NK-92 (cell line): ENCODE results near the gene TNPO2.
"Not testable (repeated sequence)": the region's sequence is repeated elsewhere in the genome, so short reads cannot be mapped to it uniquely, and the experiment has no call there.

Experiments used
- DNase-seq: peaks from one replicate; lab custom pipeline; 2025; ENCODE audit not compliant: unreplicated experiment; lab: John Stamatoyannopoulos, UW

TNPO2 gene

DNA sequence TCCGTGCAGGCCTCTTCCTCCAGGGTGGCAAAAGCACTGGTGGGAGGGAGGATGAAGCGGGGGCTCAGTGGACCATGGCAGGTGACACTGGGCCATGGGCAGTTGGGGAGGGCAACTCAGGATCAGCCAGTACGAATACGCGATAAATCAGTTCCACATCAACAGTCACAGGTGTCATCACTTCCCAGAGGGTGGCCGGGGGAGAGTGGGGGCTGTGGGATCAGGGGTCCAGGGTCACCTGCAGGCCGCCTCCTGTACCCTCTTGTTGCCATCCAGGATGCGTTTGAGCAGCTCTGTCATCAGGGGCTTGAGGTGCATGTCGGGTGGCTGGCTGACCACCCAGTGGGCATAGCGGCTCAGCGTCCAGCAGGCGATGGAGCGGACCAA, 17.4 kb downstream of the TNPO2 start:
- DNase-seq = no peak

DNA sequence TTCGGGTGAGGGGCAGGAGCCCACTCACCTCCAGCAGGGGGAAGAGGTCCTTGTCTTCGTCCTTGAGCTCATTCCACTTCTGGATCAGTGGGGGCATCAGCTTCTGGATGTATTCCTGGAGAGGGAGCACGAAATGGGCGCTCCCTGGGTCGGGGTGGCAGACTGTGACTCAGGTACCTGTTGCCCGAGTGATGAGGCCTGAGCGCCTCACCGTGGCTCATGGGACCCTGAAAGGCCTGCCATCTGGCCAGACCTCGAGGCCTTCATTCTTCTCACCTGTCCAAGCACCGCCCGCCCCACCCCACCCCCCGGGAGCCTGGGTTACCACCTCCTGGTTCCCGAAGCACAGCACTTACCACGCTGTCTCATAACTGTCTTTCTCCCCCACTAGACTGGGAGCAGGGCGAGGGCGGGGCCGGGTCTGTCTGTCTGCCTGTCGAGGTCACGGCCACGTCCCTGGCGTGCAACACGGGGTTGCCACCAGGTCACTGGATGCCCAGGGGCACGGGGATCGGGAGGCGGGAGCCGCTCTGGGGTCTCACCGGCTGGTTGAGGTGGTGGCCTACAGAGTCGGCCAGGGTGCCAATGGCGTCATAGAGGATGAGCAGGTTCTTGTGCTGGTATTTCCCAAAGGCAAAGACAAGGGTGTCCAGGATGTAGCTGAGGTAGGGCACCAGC, 17.9 kb downstream of the TNPO2 start:
- no peak for DNase-seq

DNA sequence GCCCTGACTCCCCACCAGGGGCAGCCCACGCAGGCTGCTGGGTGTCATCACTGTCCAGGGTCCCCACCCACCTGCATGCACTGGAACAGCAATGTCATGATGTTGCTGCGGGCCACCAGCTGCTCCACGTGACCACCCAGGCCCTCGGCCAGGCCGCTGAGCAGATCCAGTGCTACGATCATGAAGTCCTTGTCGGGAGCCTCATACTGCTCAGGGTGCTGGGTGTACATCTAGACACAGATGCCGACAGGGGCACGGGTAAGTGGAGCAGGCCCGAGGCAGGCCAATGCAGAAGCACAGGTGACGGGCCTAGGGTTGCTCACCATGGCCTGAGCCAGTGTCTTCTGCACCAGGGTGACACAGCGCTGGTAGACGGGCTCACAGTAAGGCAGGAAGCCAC, 18.6 kb downstream of the TNPO2 start:
- DNase-seq = no peak

DNA sequence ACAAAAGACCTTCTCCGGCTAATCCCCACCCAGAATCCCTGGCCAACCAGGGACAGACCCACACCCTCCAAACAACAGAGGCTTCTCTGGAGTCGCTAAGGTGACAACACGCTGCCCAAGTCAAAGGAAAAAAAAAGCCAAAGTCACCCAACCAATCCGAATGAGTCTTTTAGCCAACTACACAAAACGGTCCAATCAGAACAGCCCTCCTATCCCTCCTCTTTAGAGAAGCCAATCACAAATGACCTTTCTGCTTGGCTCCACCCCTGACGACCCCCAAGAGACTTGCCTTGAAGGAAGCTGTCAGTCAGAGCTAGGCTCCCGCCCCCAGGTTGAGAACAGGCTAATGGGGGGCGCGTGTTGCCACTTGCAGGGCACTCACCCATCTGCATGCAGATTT, 20.7 kb downstream of the TNPO2 start:
- DNase-seq = no peak

DNA sequence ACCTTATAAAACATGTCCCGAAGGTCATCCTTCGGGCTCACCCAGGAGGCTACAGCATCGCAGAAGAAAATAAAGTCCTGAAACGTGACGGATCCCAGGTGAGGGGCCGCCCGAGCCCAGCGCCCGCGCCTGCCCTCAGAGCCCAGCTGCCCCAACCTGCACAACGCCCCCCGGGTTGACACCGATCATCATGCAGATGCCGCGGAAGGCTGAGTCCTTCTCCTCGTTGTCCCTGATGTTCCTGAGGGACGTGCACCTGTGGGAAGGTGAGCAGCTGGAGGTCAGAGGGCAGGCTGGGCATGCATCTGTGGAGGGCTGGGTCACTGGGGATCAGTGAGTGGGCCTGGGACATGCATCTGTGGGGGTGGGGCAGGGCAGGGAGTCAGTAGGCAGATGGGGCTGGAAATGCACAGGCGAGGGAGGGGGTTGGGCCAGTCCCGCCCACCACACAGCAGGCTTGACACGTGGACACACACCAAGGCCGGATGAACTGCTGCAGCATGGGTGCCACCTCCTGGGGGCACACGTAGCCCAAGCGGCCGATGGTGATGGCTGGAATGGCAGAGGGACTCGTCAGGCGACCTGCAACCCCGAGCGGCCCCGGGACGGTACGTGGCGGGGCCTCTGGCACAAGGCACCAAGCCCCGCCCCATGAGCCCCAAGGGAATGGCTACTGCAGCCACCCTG, 22.0 kb downstream of the TNPO2 start:
- DNase-seq = no peak

DNA sequence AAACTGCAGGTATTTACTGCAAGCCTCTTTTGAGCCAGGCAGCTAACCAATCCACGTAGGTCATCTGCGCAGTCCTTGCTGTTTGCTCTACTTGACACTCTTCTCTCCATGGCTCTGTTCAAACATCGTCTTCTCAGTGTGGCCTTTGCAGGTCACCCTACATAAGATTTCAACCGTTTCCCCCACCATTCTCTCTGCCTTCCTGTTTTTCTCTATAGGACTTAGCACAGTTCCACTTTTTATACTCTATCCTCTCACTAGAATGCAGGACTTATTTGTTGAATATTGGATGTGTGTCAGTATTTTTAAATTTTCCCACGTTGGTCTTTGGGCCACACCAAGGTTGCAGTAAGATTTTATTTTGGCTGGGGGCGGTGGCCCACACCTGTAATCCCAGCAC, 25.6 kb downstream of the TNPO2 start:
- no peak for DNase-seq

DNA sequence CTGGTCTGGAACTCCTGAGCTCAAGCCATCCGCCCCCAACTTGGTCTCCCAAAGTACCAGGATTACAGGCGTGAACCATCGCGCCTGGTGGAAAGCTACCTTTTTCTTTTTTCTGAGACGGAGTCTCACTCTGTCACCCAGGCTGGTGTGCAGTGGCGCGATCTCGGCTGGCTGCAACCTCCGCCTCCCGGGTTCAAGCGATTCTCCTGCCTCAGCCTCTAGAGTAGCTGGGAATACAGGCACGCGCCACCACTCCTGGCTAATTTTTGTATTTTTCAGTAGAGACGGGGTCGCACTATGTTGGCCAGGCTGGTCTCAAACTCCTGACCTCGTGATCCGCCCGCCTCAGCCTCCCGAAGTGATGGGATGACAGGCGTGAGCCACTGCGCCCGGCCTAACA, 26.3 kb downstream of the TNPO2 start:
- not testable (repeated sequence) for DNase-seq

DNA sequence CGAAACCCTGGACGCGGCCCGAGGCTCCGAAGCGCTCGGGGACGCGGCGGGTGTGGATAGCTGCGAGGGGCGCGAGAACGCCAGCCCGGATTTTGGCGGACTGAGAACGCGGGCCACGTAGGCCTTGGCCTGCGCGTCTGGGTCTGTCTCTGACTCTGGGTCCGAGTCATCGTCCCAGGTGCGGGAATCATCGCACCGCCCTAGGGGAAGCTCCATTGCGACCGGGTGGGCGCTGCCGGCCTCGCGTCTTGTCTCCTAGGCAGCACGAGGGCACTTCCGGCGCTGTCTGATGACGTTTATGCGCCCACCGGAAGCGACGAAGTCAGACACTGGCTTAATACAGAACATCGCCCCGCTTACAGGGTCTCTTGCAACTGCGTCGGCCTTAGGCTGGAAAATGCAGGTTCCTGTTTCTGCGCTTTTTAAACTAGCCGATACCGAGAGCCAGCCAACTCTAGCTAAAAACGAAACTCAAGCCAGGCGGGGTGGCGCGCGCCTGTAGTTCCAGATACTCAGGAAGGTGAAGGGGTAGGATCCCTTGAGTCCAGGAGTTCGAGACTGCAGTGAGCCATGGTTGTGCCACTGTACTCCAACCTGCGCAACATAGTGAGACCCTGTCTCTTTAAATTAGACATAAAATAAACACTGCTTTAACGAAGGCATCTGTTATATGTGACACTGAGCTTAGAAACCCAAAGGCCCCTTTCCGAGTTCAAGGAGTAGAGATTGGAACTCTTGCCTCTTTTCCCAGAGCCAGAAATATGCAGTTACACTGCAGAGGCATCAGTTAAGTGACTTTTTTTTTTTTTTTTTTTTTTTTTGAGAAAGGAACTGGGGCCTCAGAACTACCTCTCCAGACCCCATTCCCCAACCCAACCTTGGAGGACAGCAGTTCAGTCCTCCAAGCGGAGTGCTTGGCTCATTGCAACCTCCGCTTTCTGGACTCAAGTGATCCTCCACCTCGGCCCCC, 27.1 kb downstream of the TNPO2 start, which contains the start of gene FBXW9:
FBXW9 (minus strand) TSS at position 266 of the 970 bp plus-strand sequence; CDS start at position 216, 50 bp downstream.
- DNase-seq = peak; percentile 72

DNA sequence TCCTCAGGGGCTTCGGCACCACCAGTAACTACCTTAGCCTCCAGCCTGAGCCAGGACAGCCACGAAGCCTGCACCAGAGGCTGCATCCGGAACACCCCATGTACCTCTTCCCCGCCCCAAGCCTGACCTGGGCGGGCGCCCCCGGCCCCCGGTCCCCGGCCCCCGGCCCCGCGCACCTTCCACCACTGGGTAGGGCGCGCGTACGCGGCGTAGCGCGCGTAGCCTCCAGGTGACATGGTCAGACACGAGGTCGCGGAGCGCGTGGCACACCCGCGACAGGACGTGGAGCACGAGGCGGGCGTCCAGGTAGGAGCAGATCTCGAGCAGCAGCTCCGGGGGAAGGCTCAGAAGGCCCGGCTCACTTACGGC, 27.8 kb downstream of the TNPO2 start:
- no peak for DNase-seq

DNA sequence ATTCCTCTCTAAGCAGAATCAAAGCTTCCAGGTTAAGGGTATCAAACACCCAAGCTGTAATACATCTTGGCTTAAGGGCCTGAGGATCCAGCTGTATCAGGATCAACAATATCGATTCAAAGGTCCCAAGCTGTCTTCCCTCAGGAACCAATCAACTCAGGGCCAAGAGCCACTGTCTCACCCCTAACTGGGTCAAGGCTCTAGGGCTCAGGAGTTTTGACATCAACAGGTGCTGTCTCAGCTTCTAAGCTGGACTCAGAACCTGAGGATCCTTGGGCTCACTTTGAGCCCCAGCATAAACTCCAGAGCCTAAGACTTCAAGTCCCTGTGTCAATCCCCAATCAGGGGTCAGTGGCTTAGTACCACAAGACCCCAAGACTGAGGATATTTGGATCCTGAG, 28.2 kb downstream of the TNPO2 start:
- no peak for DNase-seq

DNA sequence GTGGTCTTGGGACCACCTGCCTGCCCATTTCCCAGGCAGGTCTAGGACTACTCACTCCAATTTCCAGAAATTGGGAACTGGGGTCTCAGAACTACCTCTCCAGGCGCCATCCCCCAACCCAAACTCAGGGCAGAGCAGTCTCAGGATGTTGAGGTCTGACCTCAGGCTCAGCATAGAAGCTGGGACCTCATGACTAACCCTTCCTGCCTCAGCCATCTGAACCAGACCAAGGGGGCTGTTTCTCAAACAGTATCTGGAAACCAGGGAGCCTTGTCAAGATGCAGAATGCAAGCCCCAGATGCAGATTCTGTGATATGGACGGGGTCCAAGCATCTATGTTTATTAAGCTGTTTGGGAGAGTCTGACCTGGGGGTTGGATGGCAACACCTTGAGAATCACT, 28.6 kb downstream of the TNPO2 start:
- DNase-seq = no peak

DNA sequence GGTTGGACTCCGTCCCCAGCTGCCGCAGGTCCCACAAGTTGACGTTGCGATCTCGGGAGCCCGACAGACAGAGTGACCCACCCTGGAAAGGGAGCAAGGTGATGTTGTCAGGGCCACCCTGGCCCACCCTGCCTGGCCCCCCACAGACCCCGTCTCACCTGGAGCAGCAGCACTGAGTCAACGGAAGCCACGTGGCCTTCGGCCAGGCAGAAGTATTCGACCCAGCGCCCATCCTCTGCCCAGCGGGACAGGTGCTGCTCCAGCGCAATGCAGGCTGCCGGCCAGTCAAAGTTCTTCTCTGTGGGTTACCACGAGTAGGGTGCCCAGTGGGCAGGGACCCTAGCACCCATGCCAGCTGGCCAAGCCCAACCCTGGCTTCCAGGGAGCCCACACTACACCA, 29.1 kb downstream of the TNPO2 start:
- DNase-seq = no peak

DNA sequence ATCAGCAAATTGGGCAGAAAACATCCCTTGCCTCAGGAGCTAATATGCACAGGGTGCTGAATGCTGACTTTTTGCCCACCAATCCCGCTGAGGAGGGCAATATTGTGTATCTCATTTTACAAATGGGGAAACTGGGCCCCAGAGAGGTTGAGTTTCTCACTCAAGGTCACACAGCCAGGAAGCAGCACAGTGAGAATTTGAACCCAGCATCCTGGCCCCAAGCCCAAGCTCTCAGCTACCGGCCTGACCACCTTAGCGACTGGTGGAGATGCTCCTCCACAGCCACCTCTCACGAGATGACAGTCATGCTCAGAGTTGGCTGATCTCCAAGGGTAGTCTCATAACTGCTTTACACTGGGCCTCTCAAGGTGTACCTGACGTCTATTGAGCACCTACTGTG, 30.8 kb downstream of the TNPO2 start:
- no peak for DNase-seq

DNA sequence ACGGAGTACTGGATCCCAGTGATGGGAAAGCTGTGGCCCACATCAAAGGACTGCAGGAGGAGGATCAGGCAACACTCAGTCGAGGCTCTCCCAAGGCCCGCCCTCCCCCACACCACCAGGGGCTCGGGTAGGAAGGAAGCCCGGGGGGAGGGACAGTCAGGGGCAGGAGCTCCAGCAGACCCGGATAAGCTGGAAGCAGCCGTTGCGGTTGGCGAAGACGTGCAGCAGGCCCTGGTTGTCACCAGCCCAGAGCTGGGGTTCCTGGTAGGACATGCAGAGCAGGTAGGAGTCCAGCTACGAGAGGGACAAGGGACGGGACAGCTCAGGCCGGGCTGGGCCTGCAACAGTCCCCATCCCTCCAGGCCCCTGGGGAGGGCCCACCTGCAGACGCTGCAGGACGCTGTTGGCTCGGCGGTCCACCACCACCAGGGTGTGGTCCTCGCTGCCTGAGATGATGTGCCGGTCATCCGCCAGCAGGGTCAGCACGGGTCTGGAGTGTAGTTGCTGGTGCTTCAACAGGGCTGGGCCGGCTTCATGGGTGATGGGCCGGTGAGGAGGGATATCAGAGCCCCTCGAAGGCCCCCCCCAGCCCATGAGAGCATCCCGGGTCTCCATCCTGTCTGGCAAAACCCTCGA, 34.0 kb downstream of the TNPO2 start:
- DNase-seq = no peak

DNA sequence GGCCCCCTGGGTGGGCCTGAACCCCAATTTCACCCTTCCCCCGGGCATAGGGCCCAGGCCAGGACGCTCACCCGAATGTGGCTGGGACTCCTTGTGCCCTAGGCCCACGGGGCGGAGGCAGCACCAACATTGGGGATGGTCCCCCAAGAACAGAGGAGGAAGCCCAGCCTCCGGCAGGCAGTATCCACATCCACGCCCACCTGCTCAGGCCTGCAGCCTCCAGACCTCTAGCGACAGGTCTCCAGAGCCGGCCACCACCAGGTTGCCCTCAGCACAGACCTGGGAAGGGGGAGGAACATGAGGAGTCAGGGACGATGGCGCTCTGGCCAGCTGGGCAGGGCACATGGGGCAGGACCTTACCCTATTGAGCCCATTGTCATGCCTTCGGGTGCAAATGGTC, 34.7 kb downstream of the TNPO2 start:
- no peak for DNase-seq

DNA sequence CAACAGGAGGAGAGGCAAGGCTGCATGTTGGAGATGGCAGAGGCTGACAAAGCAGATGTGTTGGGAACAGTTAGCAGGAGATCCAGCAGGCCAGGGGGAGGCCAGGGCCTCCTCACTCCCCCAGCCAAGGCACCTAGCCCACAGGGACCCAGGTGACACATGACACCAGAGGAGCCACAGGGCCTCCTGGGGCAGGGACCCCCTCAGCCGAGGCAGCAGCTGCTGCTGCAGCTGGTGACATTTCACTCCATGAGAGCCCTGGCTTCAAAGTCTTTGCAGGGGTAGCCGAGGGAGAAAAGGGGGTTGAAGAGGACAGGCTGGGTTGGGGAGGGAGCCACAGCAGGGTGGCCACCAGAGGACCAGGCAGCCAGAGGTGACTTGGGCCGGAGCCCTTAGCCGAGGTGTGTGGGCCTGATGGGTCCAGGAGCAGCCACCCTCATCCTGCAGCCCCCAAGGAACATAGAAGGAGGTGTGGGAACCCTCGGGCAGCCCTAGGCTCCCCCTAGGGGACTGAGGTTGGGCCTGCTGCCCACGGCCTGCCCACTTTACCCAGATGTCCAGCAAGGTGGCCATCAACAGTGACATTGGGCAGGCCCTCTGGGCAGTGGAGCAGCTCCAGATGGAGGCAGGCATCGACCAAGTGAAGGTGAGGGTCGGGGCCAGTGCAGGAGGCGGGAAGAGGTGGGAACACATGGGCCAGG, 36.1 kb downstream of the TNPO2 start, which contains the start of gene GNG14:
GNG14 (plus strand) TSS at position 503 of the 701 bp plus-strand sequence; CDS start at position 554, 51 bp downstream.
- DNase-seq = no peak

DNA sequence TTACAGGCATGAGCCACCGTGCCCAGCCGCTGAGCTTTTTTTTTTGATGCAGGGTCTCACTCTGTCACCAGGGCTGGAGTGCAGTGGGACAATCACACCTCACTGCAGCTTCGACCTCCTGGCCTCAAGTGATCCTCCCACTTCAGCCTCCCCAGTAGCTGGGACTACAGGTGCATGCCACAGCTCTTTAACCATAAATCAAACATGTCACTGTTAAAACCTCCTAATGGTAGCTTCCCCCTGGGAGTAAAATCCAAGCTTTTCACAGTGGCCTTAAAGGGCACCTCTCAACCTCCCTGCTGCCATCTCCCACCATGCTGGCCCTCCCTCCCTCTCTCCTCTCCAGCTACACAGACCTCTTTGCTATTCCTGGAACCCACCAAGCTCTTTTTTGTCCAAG, 37.9 kb downstream of the TNPO2 start:
- DNase-seq = no peak

DNA sequence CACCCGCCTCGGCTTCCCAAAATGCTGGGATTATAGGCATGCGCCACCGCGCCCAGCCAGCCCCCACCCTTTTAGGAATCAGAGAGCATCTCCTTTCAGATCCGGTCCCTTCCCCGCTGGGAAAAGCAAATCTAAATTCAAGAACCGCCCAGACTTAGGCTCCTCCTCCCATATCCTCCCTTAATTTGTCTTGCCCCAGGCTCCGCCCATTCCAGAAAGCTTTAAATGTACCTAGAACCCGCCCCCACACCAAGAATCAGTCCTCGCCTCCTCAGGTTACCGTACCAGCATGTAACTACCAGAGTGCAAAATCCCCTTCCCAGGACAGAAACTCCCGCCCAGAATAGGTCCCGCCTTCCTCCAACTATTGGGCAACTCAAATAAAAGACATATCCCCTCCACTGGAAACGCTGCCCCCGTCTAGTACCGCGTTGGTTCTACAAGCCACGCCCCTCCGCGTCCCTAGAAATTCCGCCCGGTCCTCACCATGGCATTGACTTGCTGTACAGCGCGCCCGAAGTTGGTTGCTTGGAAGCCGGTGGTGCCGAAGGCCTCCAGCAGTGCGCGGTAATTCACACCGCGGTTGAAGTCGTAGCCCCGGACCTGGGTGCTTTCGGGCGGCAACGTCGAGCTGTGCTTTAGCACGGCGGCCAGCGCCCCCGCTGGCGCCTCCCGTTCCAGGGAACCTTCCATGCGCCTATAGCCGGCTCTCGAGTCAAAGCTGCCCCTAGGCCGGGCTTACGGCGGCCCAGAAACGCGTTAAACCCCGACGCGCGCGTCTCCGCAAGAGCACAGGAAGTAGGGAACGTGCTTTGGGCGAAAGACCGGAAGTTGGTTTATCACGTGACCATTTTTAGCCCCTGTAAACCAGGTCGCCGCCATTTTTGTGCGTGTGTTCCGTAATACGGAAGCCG, 42.4 kb downstream of the TNPO2 start, which contains the start of gene DHPS:
DHPS (minus strand) TSS at position 807 of the 914 bp plus-strand sequence; CDS start at position 693, 114 bp downstream.
- DNase-seq = peak; percentile 55

DNA sequence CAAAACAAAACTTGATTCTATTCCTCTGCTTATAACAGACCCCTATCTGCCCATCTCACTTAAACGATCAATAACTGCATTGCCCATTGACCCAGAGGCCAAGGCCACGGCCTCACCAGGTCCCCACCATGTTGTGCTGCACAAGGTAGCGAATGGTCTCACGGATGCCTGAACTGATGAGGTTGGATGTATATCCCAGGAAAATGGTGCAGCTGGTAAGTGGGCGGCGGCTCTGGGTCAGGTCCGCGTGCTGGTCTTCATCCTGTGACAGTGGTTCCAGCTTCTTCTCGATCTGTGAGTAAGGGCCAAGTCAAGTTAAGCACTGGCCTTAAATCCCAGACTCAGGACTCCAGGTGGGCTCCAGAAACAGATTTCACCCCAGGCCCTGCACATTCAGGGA, 43.7 kb downstream of the TNPO2 start:
- DNase-seq = no peak
